Mesendoderm (in vitro differentiated cells): ENCODE data around the gene ARSB.

ENCODE experiments used
- DNase-seq: peaks from one replicate; pipeline ENCODE4 v3.0.0; 2013
- H2AK5ac ChIP-seq: 2 replicates; pipeline ENCODE4 v1.6.1; 2013; ENCODE audit warnings: low read length, inconsistent platforms
- H2BK120ac ChIP-seq: 2 replicates; pipeline ENCODE4 v1.6.1; 2013; ENCODE audit warnings: low read depth, mild to moderate bottlenecking, low read length, moderate library complexity, mixed read lengths
- H2BK15ac ChIP-seq: replicated peaks from 2 replicates; pipeline ENCODE4 v1.6.1; 2013; ENCODE audit warnings: low read depth, mild to moderate bottlenecking, moderate library complexity
- H2BK5ac ChIP-seq: 2 replicates; pipeline ENCODE4 v1.6.1; 2013; ENCODE audit warnings: low read length, inconsistent platforms
- H3K18ac ChIP-seq: 2 replicates; pipeline ENCODE4 v1.6.1; 2013; ENCODE audit warnings: mild to moderate bottlenecking, low read length, mixed read lengths
- H3K23ac ChIP-seq: one replicate; pipeline ENCODE4 v1.6.1; 2013; ENCODE audit warnings: low read length
- H3K27ac ChIP-seq: 2 replicates; pipeline ENCODE4 v1.5.1; 2013; ENCODE audit warnings: low read depth, mild to moderate bottlenecking, inconsistent platforms, low read length, moderate library complexity
- H3K27me3 ChIP-seq: 2 replicates; pipeline ENCODE4 v1.6.1; 2013; ENCODE audit warnings: low read length, control low read depth, mild to moderate bottlenecking, inconsistent platforms; ENCODE audit not compliant: insufficient read depth, poor library complexity
- H3K36me3 ChIP-seq: 2 replicates; pipeline ENCODE4 v1.6.1; 2013; ENCODE audit warnings: low read length, inconsistent platforms; ENCODE audit not compliant: control insufficient read depth, insufficient read depth
- H3K4ac ChIP-seq: one replicate; pipeline ENCODE4 v1.6.1; 2013; ENCODE audit warnings: low read depth, mild to moderate bottlenecking, low read length, moderate library complexity
- H3K4me1 ChIP-seq: 2 replicates; pipeline ENCODE4 v1.6.1; 2013; ENCODE audit warnings: low read depth, low read length, inconsistent platforms; ENCODE audit not compliant: control insufficient read depth
- H3K4me2 ChIP-seq: 2 replicates; pipeline ENCODE4 v1.6.1; 2013; ENCODE audit warnings: low read length
- H3K4me3 ChIP-seq: 2 replicates; pipeline ENCODE4 v1.5.1; 2013; ENCODE audit warnings: mild to moderate bottlenecking, low read length
- H3K56ac ChIP-seq: one replicate; pipeline ENCODE4 v1.6.1; 2013; ENCODE audit warnings: low read length
- H3K79me1 ChIP-seq: 2 replicates; pipeline ENCODE4 v1.6.1; 2013; ENCODE audit warnings: low read length, inconsistent platforms
- H3K79me2 ChIP-seq: 2 replicates; pipeline ENCODE4 v1.6.1; 2013; ENCODE audit warnings: mild to moderate bottlenecking, low read length; ENCODE audit not compliant: control insufficient read depth, insufficient read depth
- H3K9ac ChIP-seq: 2 replicates; pipeline ENCODE4 v1.6.1; 2013; ENCODE audit warnings: low read length, inconsistent platforms
- H4K5ac ChIP-seq: one replicate; pipeline ENCODE4 v1.6.1; 2013; ENCODE audit warnings: low read length
- H4K8ac ChIP-seq: one replicate; pipeline ENCODE4 v1.6.1; 2013; ENCODE audit warnings: low read depth, mild to moderate bottlenecking, control low read depth, low read length, moderate library complexity
- WGBS: extraction: QIAGEN DNeasy Blood & Tissue Kit; methylation state at CpG from one replicate; pipeline ENCODE4 v1.1.7; 2013; ENCODE audit warnings: low lambda C conversion rate, missing lambda C conversion rate; ENCODE audit not compliant: insufficient coverage; ENCODE audit errors: extremely low coverage; 5-methylcytosine and 5-hydroxymethylcytosine counted together

Gene ARSB

DNA sequence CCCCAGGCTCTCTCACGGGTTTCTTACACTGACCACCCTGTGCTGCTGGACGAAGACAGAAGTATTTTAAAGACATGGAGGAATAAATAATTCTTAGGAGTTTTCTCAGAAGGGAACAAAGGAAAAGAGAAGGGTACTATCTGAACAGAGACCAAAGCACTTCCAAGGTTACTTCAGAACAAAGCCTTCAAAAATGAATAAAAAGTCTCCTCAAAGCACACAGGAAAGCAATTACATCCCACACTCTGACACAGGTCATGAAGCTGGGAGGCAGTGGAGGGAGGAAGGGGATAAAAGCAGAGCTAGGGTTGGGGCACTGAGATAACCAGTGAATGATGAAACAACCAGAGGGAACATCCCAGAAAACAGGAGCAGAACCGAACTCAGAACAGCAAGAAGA lies 151.8 kb downstream of the ARSB start:
- Histone ChIP-seq H3K23ac (no peak overlapping the region), H2AK5ac (no peak overlapping the region), H3K79me1 (no peaks in the 10 kb centered on the region), H2BK120ac (no peak overlapping the region), H3K56ac (no peak overlapping the region), H4K8ac (no peak overlapping the region), H2BK5ac (no peak overlapping the region), H3K36me3 (no peaks in the 10 kb centered on the region), H3K18ac (no peak overlapping the region), H3K9ac (no peak overlapping the region), H2BK15ac (no peak overlapping the region), H3K4me1 (peaks cover 7% of the 10 kb centered on the region), H3K27me3 (no peaks in the 10 kb centered on the region), H3K27ac (no peak overlapping the region), H3K4ac (no peak overlapping the region), H3K79me2 (no peaks in the 10 kb centered on the region), H3K4me2 (no peak overlapping the region), H4K5ac (no peak overlapping the region), H3K4me3 (no peak overlapping the region)
- WGBS = no CpG with 5 or more reads among the region's 3 CpGs
- no peak for DNase-seq

DNA sequence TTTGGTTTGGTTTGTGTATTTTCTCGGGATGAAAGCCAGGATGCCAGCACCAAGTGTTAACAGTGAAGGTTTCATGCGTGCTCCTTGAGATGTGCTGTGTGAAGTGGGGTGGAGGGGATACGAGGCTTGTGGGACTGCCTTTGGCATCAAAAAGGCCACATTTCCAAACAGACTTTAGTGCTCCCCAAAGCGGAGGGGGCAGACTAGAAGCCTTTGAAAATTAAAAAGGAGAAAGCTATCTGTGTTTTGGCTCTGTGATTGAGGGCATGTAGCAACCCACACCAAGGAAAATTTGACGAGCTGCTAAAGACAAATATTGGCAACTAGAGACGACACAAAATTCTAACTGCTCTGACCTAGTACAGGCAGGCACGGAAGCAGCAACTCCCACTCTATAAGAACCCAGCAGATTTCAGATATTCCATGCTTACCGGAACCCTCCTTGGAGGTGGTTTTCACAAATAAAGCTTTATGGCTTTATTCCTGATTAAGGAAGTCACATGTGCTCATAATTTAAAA lies 154.5 kb downstream of the ARSB start:
- H3K79me1 ChIP-seq = no peaks in the 10 kb centered on the region
- peaks cover 3% of the 10 kb centered on the region for H3K4me1 ChIP-seq
- DNase-seq = no peak
- H4K5ac ChIP-seq = no peak overlapping the region
- H3K4me3 ChIP-seq = no peak overlapping the region
- H3K23ac ChIP-seq = no peak overlapping the region
- no CpG with 5 or more reads among the region's 8 CpGs for WGBS
- H3K56ac ChIP-seq = no peak overlapping the region
- H2AK5ac ChIP-seq = no peak overlapping the region
- H3K18ac ChIP-seq = no peak overlapping the region
- no peak overlapping the region for H3K27ac ChIP-seq
- no peaks in the 10 kb centered on the region for H3K36me3 ChIP-seq
- H3K9ac ChIP-seq = no peak overlapping the region
- no peaks in the 10 kb centered on the region for H3K27me3 ChIP-seq
- H2BK15ac ChIP-seq = no peak overlapping the region
- no peak overlapping the region for H2BK120ac ChIP-seq
- no peak overlapping the region for H4K8ac ChIP-seq
- H3K4ac ChIP-seq = no peak overlapping the region
- no peak overlapping the region for H3K4me2 ChIP-seq
- H3K79me2 ChIP-seq = no peaks in the 10 kb centered on the region
- no peak overlapping the region for H2BK5ac ChIP-seq

DNA sequence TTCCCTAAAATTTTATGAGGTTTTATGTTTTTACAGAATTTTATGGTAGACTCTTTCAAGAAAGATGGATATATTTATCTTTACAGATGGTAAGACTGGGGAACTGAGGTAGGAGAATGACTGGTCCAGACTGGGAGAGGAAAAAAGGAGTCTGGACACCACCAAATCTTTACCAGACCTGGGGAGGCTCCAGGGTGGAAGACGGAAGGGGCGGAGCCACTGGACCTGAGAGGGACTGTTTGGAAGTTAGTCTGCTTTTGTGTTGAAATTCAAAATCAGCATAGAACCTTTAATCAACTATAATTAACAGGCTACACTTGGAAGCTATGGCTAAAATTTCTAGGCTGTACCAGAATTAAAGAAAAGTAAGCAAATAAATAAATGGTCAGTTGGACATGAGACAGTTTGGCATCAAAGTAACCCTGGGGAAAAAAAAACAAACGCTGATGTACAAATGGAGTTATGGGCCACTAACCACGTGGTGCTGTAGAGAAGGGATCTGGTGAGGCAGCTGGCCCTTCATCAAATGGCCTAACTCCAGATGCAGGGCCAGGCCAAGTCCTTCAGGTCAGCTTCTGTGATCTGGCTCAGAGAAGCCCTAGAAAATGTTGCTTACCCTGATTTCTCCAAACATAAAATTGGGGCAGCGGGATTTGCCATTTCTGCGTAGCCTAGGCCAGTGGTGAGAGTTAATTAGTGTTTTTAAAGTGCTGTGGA lies 155.1 kb downstream of the ARSB start:
- H2BK120ac ChIP-seq = no peak overlapping the region
- no peak overlapping the region for H3K4ac ChIP-seq
- no peak overlapping the region for H3K18ac ChIP-seq
- H3K4me3 ChIP-seq = no peak overlapping the region
- no peak for DNase-seq
- no peak overlapping the region for H4K8ac ChIP-seq
- no peaks in the 10 kb centered on the region for H3K36me3 ChIP-seq
- H3K27me3 ChIP-seq = no peaks in the 10 kb centered on the region
- no peak overlapping the region for H2BK15ac ChIP-seq
- H2BK5ac ChIP-seq = no peak overlapping the region
- H3K79me2 ChIP-seq = no peaks in the 10 kb centered on the region
- H4K5ac ChIP-seq = no peak overlapping the region
- no peak overlapping the region for H2AK5ac ChIP-seq
- no peak overlapping the region for H3K27ac ChIP-seq
- H3K4me2 ChIP-seq = no peak overlapping the region
- no peak overlapping the region for H3K23ac ChIP-seq
- WGBS = no CpG with 5 or more reads among the region's 6 CpGs
- no peak overlapping the region for H3K56ac ChIP-seq
- H3K4me1 ChIP-seq = peaks cover 1% of the 10 kb centered on the region
- H3K9ac ChIP-seq = no peak overlapping the region
- H3K79me1 ChIP-seq = no peaks in the 10 kb centered on the region

DNA sequence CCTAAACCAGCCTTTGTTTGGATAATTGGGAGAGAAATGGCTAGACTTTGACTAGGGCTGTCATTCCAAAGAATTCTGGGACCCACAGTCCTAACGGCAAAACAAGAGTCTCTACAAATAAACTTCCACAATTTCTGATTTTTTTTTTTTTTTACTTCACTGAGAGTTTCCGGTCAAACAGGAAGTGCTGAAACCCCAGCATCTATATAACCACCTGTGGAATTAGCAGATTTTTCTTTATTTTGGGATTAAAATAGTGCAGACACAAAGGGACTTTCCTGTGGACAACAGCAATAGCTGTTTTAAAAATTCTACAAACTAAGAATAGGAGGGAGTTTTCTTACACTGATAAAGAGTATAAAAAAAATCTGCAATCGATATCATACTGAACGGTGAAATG lies 157.4 kb downstream of the ARSB start:
- Histone ChIP-seq H4K8ac (no peak overlapping the region), H3K79me1 (no peaks in the 10 kb centered on the region), H3K9ac (no peak overlapping the region), H3K18ac (no peak overlapping the region), H3K23ac (no peak overlapping the region), H3K56ac (no peak overlapping the region), H3K4me2 (no peak overlapping the region), H3K27ac (no peak overlapping the region), H2BK120ac (no peak overlapping the region), H2AK5ac (no peak overlapping the region), H2BK15ac (no peak overlapping the region), H3K36me3 (no peaks in the 10 kb centered on the region), H3K27me3 (no peaks in the 10 kb centered on the region), H3K4me3 (no peak overlapping the region), H3K79me2 (no peaks in the 10 kb centered on the region), H3K4ac (no peak overlapping the region), H4K5ac (no peak overlapping the region), H3K4me1 (peaks cover 2% of the 10 kb centered on the region), H2BK5ac (no peak overlapping the region)
- no peak for DNase-seq
- no CpG with 5 or more reads among the region's 4 CpGs for WGBS

DNA sequence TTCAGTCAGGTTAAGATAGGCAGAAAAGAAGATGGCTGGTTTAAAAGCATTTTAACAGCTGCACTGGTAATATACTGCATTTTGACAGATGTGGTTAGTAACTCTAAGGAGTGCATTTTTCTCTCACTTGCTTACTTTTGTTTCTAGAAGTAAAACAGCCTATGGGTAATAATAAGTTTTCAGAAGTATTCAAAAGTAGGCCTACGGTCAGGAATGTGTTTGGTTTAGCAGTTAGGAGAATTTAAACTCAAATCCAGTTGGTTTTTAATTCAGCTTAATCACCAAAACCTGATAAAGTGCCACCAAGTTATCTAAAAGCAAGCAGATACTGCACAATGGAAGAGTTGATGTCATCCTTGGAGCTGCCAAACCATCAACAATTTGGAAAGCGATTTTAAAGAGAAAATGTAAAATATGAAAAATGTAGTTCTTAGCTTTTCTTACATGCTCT lies 160.3 kb downstream of the ARSB start:
- Histone ChIP-seq H3K23ac (no peak overlapping the region), H2BK15ac (no peak overlapping the region), H3K36me3 (no peaks in the 10 kb centered on the region), H2BK120ac (no peak overlapping the region), H3K18ac (no peak overlapping the region), H3K79me2 (no peaks in the 10 kb centered on the region), H3K4me3 (no peak overlapping the region), H3K27me3 (no peaks in the 10 kb centered on the region), H3K4me2 (no peak overlapping the region), H3K4ac (no peak overlapping the region), H2AK5ac (no peak overlapping the region), H3K79me1 (no peaks in the 10 kb centered on the region), H4K5ac (no peak overlapping the region), H3K9ac (no peak overlapping the region), H3K4me1 (peaks cover 2% of the 10 kb centered on the region), H4K8ac (no peak overlapping the region), H2BK5ac (no peak overlapping the region), H3K56ac (no peak overlapping the region), H3K27ac (no peak overlapping the region)
- no CpG with 5 or more reads among the region's 2 CpGs for WGBS
- no peak for DNase-seq

DNA sequence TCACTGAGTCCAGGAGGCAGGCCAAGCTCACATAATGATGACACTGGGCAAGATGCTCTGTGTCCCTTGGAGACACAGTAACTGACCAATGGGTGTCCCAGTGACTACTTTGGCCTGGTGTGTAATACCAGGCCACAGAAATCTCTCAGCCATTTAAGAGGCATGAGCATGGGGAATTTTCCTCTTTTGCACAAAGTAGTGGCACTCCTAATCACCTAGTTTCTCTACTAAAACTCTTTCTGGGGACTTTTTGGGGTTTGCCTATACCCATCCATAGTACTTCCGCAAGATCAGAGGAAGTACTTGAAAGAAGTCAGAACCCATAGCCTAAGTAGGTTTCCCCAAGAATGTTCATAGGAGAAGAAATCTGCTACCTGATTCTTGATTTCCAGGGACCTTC lies 161.9 kb downstream of the ARSB start:
- no peak overlapping the region for H3K27ac ChIP-seq
- H4K5ac ChIP-seq = no peak overlapping the region
- H4K8ac ChIP-seq = no peak overlapping the region
- DNase-seq = no peak
- H3K79me1 ChIP-seq = no peaks in the 10 kb centered on the region
- no peaks in the 10 kb centered on the region for H3K79me2 ChIP-seq
- H3K36me3 ChIP-seq = no peaks in the 10 kb centered on the region
- no peak overlapping the region for H3K4me2 ChIP-seq
- H2AK5ac ChIP-seq = no peak overlapping the region
- no peaks in the 10 kb centered on the region for H3K27me3 ChIP-seq
- H2BK5ac ChIP-seq = no peak overlapping the region
- peaks cover 2% of the 10 kb centered on the region for H3K4me1 ChIP-seq
- no peak overlapping the region for H3K56ac ChIP-seq
- no peak overlapping the region for H3K9ac ChIP-seq
- H3K4me3 ChIP-seq = no peak overlapping the region
- no peak overlapping the region for H2BK15ac ChIP-seq
- H3K4ac ChIP-seq = no peak overlapping the region
- H3K18ac ChIP-seq = no peak overlapping the region
- H2BK120ac ChIP-seq = no peak overlapping the region
- no CpG with 5 or more reads among the region's 1 CpG for WGBS
- H3K23ac ChIP-seq = no peak overlapping the region
